ENCODE measurements around the gene ARMC5. TPM values are rescaled to one million over a fixed set of nuclear protein-coding genes. Genes with fewer than 3 reads are reported as not detected.

ARMC5 gene
- total and polyA plus RNA-seq, 9 of the 15 experiments (the other 6 are each of a cell fraction or from before 2014, with no cell fraction given): 0.11 to 13.5 (median 2.1) TPM

DNA sequence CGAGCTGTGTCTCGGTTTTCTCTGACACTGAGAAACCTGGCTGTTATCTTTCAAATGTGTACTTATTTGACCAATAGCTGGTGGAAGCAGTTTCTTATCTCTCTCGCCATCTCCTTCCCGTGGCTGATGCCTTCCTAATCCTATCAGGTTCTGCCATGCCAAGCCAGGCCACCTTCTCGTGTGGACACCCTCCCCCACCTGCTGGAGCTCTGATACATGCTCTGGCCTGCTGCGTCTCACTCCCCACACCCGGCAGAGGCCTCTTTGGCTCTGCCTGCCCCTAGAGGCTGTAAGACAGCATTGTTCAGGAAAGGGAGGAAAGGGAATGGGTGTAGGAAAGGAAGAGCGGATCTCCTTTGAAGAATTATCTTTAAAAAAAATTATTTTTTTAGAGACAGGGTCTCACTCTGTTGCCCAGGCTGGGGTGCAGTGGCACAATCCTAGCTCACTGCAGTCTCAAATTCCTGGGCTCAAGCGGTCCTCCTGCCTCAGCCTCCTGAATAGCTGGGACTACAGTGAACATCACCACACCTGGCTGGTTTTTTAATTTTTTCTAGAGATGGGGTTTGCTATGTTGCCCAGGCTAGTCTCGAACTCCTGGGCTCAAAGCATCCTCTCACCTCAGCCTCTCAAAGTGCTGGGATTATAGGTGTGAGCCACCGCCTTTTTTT is 7.5 kb upstream of the ARMC5 start (continued):
- TF ChIP-seq, protein P1, sequence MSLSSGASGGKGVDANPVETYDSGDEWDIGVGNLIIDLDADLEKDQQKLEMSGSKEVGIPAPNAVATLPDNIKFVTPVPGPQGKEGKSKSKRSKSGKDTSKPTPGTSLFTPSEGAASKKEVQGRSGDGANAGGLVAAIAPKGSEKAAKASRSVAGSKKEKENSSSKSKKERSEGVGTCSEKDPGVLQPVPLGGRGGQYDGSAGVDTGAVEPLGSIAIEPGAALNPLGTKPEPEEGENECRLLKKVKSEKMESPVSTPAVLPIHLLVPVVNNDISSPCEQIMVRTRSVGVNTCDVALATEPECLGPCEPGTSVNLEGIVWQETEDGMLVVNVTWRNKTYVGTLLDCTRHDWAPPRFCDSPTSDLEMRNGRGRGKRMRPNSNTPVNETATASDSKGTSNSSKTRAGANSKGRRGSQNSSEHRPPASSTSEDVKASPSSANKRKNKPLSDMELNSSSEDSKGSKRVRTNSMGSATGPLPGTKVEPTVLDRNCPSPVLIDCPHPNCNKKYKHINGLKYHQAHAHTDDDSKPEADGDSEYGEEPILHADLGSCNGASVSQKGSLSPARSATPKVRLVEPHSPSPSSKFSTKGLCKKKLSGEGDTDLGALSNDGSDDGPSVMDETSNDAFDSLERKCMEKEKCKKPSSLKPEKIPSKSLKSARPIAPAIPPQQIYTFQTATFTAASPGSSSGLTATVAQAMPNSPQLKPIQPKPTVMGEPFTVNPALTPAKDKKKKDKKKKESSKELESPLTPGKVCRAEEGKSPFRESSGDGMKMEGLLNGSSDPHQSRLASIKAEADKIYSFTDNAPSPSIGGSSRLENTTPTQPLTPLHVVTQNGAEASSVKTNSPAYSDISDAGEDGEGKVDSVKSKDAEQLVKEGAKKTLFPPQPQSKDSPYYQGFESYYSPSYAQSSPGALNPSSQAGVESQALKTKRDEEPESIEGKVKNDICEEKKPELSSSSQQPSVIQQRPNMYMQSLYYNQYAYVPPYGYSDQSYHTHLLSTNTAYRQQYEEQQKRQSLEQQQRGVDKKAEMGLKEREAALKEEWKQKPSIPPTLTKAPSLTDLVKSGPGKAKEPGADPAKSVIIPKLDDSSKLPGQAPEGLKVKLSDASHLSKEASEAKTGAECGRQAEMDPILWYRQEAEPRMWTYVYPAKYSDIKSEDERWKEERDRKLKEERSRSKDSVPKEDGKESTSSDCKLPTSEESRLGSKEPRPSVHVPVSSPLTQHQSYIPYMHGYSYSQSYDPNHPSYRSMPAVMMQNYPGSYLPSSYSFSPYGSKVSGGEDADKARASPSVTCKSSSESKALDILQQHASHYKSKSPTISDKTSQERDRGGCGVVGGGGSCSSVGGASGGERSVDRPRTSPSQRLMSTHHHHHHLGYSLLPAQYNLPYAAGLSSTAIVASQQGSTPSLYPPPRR (CRISPR knock-in tag; IDR thresholded peaks at IDR 0.05; ENCODE audit: borderline replicate concordance): no peak
- TF ChIP-seq ZFPM2 (CRISPR knock-in tag; IDR thresholded peaks at IDR 0.05) (no peak), CBFA2T3 (IDR thresholded peaks at IDR 0.05) (peak; percentile 56), CBFA2T2 (conservative IDR thresholded peaks at IDR 0.05) (0 out of 2 replicates have a peak, but pooled peaks have one; percentile 8), CSDE1 (IDR thresholded peaks at IDR 0.05) (no peak), YBX1 (IDR thresholded peaks at IDR 0.05) (no peak), SIX5 (IDR thresholded peaks at IDR 0.05; ENCODE audit: borderline replicate concordance in 1 of 2, insufficient read depth in 1 of 2, low read depth in 1 of 2, low read length in 2 of 2) (no peak), ZNF589 (CRISPR knock-in tag; IDR thresholded peaks at IDR 0.05; ENCODE audit: low read depth) (no peak), ARNT (IDR thresholded peaks at IDR 0.05) (peak in 1 of 2 experiments; percentile 42; a peak in 1 of 4 replicates), XRCC5 (IDR thresholded peaks at IDR 0.05; ENCODE audit: low read depth, low read length) (peak; percentile 24; the same call in 1 of the 2 replicates), HEY1 (CRISPR knock-in tag; IDR thresholded peaks at IDR 0.05; ENCODE audit: borderline replicate concordance) (no peak), MEF2A (IDR thresholded peaks at IDR 0.05; ENCODE audit: control insufficient read depth, low read depth, low read length) (no peak), ZNF146 (CRISPR knock-in tag; IDR thresholded peaks at IDR 0.05; ENCODE audit: unreplicated experiment) (no peak), CBFB (CRISPR knock-in tag; IDR thresholded peaks at IDR 0.05) (no peak), CBX3 (IDR thresholded peaks at IDR 0.05; ENCODE audit: borderline replicate concordance in 1 of 2, low read length in 2 of 2) (peak in 1 of 2 experiments; percentile 52; a peak in 1 of 3 replicates), ZNF695 (CRISPR knock-in tag; IDR thresholded peaks at IDR 0.05) (no peak)
- TF ChIP-seq, protein P2, sequence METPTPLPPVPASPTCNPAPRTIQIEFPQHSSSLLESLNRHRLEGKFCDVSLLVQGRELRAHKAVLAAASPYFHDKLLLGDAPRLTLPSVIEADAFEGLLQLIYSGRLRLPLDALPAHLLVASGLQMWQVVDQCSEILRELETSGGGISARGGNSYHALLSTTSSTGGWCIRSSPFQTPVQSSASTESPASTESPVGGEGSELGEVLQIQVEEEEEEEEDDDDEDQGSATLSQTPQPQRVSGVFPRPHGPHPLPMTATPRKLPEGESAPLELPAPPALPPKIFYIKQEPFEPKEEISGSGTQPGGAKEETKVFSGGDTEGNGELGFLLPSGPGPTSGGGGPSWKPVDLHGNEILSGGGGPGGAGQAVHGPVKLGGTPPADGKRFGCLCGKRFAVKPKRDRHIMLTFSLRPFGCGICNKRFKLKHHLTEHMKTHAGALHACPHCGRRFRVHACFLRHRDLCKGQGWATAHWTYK (CRISPR knock-in tag; IDR thresholded peaks at IDR 0.05): peak; percentile 36; the same call in 1 of the 2 replicates
- TF ChIP-seq, protein P3, sequence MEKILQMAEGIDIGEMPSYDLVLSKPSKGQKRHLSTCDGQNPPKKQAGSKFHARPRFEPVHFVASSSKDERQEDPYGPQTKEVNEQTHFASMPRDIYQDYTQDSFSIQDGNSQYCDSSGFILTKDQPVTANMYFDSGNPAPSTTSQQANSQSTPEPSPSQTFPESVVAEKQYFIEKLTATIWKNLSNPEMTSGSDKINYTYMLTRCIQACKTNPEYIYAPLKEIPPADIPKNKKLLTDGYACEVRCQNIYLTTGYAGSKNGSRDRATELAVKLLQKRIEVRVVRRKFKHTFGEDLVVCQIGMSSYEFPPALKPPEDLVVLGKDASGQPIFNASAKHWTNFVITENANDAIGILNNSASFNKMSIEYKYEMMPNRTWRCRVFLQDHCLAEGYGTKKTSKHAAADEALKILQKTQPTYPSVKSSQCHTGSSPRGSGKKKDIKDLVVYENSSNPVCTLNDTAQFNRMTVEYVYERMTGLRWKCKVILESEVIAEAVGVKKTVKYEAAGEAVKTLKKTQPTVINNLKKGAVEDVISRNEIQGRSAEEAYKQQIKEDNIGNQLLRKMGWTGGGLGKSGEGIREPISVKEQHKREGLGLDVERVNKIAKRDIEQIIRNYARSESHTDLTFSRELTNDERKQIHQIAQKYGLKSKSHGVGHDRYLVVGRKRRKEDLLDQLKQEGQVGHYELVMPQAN (IDR thresholded peaks at IDR 0.05; ENCODE audit: borderline replicate concordance): no peak
- TF ChIP-seq, protein P4, sequence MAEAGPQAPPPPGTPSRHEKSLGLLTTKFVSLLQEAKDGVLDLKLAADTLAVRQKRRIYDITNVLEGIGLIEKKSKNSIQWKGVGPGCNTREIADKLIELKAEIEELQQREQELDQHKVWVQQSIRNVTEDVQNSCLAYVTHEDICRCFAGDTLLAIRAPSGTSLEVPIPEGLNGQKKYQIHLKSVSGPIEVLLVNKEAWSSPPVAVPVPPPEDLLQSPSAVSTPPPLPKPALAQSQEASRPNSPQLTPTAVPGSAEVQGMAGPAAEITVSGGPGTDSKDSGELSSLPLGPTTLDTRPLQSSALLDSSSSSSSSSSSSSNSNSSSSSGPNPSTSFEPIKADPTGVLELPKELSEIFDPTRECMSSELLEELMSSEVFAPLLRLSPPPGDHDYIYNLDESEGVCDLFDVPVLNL (CRISPR knock-in tag; IDR thresholded peaks at IDR 0.05; ENCODE audit: low read depth): no peak
